Fibroblast of skin of right quadriceps (primary cell): ENCODE data around the gene HIF1A.
"Not testable (repeated sequence)": the region's sequence is repeated elsewhere in the genome, so short reads cannot be mapped to it uniquely, and the experiment has no call there.

Source experiments
- DNase-seq: peaks from one replicate; pipeline ENCODE4 v3.0.0-alpha.2; 2013

The HIF1A gene

GRCh38 chr14:61694830-61695694 is at the start of gene HIF1A:
Gene HIF1A, plus strand, starts transcription at chr14:61695513. Its CDS starts 292 bp downstream, at chr14:61695805.
- peak; percentile 100 for DNase-seq

GRCh38 chr14:61646366-61647116 is 48.8 kb upstream of the HIF1A start:
- DNase-seq, result peak; percentile 19

DNA sequence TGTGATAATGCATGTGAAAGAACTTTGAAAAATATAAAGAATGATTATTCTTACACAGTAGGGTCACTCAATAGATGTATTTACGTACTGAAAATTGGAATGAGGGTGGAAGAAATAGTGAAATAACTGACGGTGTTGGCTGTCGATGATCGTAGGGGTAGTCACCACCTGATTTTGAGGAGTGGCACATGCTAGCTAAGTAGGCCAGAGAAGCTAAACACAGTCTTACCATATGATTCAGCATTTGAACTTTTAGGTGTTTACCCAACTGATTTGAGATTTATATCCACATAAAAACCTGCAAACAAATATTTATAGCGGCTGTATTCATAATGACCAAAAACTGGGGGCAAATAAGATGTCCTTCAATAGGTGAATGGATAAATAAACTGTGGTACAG is 47.6 kb upstream of the HIF1A start:
- no peak for DNase-seq

DNA sequence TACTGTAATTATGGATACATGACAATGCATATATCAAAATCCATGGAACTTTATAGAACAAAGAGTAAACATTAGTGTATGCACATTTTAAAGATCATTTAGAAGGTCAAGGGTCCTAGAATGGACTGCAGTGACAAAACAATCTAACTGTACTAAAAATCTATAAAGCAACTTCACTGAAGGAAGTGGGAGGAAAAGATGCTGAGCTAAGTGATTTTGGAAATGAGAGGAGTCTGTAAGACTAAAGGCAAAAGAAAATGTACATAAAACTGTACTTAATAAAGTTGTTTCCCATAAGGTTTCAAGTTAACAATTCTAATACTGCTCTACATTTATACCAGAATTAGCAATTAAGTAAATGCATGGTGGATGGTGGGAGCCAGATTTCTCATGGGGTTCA is 46.9 kb upstream of the HIF1A start:
- no peak for DNase-seq

DNA sequence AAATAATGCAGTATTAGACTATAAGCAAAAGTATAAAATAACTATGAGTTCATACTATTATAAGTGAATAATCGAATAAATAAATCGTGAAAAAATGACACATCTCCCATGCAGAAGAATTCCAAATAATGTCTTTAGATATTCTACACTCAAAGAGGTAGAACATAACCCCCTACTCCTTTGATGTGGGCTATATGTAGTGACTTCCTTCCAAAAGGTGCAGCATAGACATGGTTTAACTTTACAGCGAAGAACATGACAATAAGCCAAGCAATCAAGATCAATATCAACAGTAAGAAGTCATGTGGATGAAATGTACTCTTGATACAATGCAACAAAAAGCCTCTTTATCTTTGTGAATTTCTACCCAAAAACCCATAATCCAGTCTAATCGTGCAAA is 46.0 kb upstream of the HIF1A start:
- DNase-seq, result no peak

GRCh38 chr14:61651355-61651754 is 44.0 kb upstream of the HIF1A start:
- no peak for DNase-seq

- DNase-seq, result peak; percentile 42
Observed at GRCh38 chr14:61652526-61653262, 42.6 kb upstream of the HIF1A start.

DNA sequence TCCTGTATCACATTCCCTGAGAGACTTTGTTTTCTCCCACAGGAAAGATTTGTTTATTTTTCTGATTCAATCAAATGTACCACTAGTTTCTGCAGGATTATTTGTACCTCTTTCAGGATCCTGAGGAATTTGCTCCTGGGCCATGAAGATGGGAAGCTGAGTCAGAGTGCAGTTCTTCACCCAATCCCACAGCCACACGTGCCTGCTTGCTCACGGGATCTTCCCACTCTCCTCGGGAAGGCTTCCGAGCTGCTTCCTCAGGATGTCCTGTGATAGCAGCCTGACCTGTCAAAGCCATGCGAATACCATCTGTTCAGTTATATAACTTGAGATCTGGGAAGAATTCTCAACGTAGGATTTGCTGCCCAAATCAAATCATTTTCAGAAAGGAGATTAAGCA is 41.8 kb upstream of the HIF1A start:
- DNase-seq, result peak; percentile 68

- no peak for DNase-seq
Observed at GRCh38 chr14:61654026-61654425, 41.3 kb upstream of the HIF1A start.

- no peak for DNase-seq
Observed at GRCh38 chr14:61655777-61656176, 39.5 kb upstream of the HIF1A start.

GRCh38 chr14:61656341-61656740 is 39.0 kb upstream of the HIF1A start:
- DNase-seq, result no peak

DNA sequence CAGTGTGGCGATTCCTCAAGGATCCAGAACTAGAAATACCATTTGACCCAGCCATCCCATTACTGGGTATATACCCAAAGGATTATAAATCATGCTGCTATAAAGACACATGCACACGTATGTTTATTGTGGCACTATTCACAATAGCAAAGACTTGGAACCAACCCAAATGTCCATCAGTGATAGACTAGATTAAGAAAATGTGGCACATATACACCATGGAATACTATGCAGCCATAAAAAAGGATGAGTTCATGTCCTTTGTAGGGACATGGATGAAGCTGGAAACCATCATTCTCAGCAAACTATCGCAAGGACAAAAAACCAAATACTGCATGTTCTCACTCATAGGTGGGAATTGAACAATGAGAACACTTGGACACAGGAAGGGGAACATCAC is 37.2 kb upstream of the HIF1A start:
- not testable (repeated sequence) for DNase-seq

GRCh38 chr14:61659582-61659981 is 35.7 kb upstream of the HIF1A start:
- peak; percentile 35 for DNase-seq

DNA sequence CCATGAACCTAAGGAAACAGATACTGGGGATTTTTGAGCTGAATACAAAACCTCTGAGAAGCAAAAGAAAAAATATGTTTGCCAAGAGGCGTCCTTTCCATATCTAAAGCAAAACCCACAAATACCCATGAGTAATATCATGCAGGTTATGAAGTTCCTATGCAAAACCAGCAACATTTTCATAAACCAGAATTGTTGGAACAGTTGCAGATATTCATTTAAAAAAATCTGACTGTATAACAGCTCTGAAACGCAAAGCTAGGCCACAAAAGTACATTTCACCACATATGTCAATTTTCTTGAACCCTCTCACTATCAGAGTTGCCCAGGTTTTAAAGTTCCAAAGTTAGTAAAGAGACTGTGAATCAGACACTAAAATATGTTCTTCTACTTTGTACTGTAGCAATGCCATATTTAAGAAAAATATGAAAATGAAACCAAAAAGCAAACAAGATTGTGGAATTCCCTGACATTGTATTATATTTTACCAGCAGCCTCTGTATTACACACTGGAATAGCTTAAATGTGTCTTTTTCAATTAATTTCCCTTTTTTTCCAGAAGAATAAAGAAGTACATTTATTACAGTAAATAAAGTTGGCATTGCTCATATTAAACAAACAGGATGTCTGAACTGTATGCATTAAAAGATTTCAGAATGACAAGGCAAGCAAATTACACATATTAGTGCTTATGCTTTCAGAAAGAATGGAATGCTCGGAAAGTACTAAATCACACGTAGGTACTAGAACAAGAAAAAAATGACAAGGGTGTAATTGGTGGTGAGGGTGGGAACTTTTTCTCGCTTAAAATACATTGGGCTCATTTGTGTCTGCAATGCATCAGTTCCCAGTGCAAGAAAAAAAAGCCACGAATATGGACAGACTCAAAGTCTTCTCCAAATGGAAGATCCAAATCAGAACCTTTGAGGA is 33.6 kb upstream of the HIF1A start:
- peak; percentile 63 for DNase-seq

DNA sequence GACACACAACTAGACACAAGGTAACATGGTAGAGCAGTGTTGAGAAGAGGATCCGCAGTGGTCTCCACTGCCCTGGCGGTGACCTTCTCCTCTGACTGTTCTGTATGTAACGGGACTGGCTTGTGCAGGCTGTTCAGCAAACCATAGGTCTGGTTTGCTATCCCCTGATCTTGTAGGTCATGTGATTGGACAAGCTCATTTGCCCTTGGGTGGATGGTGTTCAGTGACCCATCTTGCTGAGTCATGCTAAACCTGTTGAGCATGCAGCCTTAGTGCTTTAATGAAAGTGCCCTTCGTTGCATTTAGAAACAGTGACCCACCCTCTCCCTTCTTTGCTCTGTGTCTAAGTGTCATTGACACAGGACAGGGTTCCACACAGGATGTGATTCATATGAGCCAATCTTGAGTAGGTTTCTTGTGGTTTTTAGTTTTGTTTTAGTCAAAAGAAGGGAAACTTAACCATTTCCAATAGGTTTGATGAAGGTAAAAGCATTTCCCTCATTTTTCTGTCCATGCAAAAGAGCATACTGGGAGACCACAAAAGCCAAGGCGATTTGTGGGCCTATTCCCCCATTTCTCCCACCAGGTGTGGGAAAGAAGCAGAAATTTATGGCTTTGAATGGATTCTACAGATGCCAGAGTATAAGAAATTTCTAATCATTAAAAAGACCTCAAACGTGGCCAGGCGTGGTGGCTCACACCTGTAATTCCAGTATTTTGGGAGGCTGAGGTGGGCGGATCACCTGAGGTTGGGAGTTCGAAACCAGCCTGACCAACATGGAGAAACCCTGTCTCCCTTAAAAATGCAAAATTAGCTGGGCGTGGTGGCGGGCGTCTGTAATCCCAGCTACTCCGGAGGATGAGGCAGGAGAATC is 32.6 kb upstream of the HIF1A start:
- peak; percentile 63 for DNase-seq

- DNase-seq, result no peak
Observed at GRCh38 chr14:61663312-61663979, 31.9 kb upstream of the HIF1A start.

- no peak for DNase-seq
Observed at GRCh38 chr14:61668282-61668681, 27.0 kb upstream of the HIF1A start.

GRCh38 chr14:61670576-61670975 is 24.7 kb upstream of the HIF1A start:
- no peak for DNase-seq

DNA sequence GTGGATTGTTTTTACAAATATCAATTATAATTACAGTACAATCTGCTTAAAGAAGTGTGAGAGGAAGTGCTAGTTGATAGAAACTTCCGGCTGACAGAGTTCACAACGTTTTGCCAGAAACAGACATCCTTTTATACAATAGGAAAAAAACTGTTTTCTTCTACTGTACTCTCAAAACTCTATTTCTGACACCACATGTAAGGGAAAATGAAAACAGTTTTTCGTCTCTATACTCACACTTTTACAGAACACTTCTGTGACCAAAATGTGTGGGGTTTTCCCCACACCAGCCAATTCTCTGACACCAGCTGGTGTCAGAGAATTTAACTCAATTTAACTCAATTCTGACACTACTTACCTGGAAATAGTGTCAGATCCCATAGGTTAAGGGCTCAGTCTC is 24.2 kb upstream of the HIF1A start:
- no peak for DNase-seq

- no peak for DNase-seq
Observed at GRCh38 chr14:61672796-61673195, 22.5 kb upstream of the HIF1A start.

GRCh38 chr14:61673305-61673704 is 22.0 kb upstream of the HIF1A start:
- DNase-seq, result peak; percentile 34
